Chondrocyte (in vitro differentiated cells): ENCODE data around the gene CTNND2. TPM values are rescaled to one million over a fixed set of nuclear protein-coding genes. Genes with fewer than 3 reads are reported as not detected.

Experiments used
- DNase-seq: peaks from one replicate; pipeline ENCODE4 v3.0.0; 2021; ENCODE audit warnings: mixed read lengths, low spot score
- H3K27ac Mint-ChIP-seq: one replicate; pipeline ENCODE4 v1.8.0; 2021; ENCODE audit warnings: mild to moderate bottlenecking, moderate library complexity, mixed read lengths; ENCODE audit not compliant: unreplicated experiment
- H3K27me3 Mint-ChIP-seq: 2 replicates; pipeline ENCODE4 v1.8.0; 2021; ENCODE audit warnings: low read depth, mixed read lengths
- H3K36me3 Mint-ChIP-seq: 2 replicates; pipeline ENCODE4 v1.8.0; 2021; ENCODE audit warnings: low read depth, mixed read lengths
- H3K4me1 Mint-ChIP-seq: 2 replicates; pipeline ENCODE4 v1.8.0; 2021; ENCODE audit warnings: low read depth, mild to moderate bottlenecking, mixed read lengths
- H3K4me3 Mint-ChIP-seq: one replicate; pipeline ENCODE4 v1.8.0; 2021; ENCODE audit warnings: mild to moderate bottlenecking, moderate library complexity, mixed read lengths; ENCODE audit not compliant: unreplicated experiment
- H3K9me3 Mint-ChIP-seq: 2 replicates; pipeline ENCODE4 v1.8.0; 2021; ENCODE audit warnings: low read depth, mixed read lengths
- CTCF ChIP-seq: fragments of 200-600 bp; sonication (generic); IDR thresholded peaks from 2 replicates; pipeline ENCODE4 v1.5.0; 2021; ENCODE audit warnings: antibody characterized with exemption, mild to moderate bottlenecking, moderate library complexity
- total RNA-seq: library from RNA; stranded (reverse); gene quantifications from 3 replicates; pipeline ENCODE4 v1.2.1, GENCODE V29; 2021

The CTNND2 gene
- total RNA-seq, 1 donor from 2014 or later: 2.1 TPM

GRCh38 chr5:11897781-11898180, 6.5 kb downstream of the CTNND2 start:
- TF ChIP-seq CTCF: no peak
- no peak for DNase-seq
- peaks cover 29% of the 10 kb centered on the region for H3K27me3 Mint-ChIP-seq
- H3K4me3 Mint-ChIP-seq: no peak overlapping the region
- H3K36me3 Mint-ChIP-seq: peaks cover 1% of the 10 kb centered on the region
- H3K27ac Mint-ChIP-seq: no peak overlapping the region
- peaks cover 12% of the 10 kb centered on the region for H3K9me3 Mint-ChIP-seq
- H3K4me1 Mint-ChIP-seq: peaks cover 3% of the 10 kb centered on the region

GRCh38 chr5:11894992-11895391, 9.3 kb downstream of the CTNND2 start:
- Mint-ChIP-seq H3K4me3 (no peak overlapping the region), H3K9me3 (peaks cover 12% of the 10 kb centered on the region), H3K27ac (no peak overlapping the region), H3K36me3 (no peaks in the 10 kb centered on the region), H3K27me3 (peaks cover 9% of the 10 kb centered on the region), H3K4me1 (no peaks in the 10 kb centered on the region)
- DNase-seq: no peak
- no peak for TF ChIP-seq CTCF

- Mint-ChIP-seq H3K4me3 (no peak overlapping the region), H3K27ac (no peak overlapping the region), H3K27me3 (peaks cover 3% of the 10 kb centered on the region), H3K36me3 (no peaks in the 10 kb centered on the region), H3K4me1 (no peaks in the 10 kb centered on the region), H3K9me3 (peaks cover 12% of the 10 kb centered on the region)
- no peak for DNase-seq
- no peak for TF ChIP-seq CTCF
Observed at GRCh38 chr5:11892832-11893231, 11.4 kb downstream of the CTNND2 start.

GRCh38 chr5:11890777-11891176, 13.5 kb downstream of the CTNND2 start:
- TF ChIP-seq CTCF: no peak
- Mint-ChIP-seq H3K4me3 (no peak overlapping the region), H3K27me3 (peaks cover 3% of the 10 kb centered on the region), H3K4me1 (no peaks in the 10 kb centered on the region), H3K9me3 (peaks cover under 1% of the 10 kb centered on the region), H3K27ac (no peak overlapping the region), H3K36me3 (no peaks in the 10 kb centered on the region)
- DNase-seq: no peak

GRCh38 chr5:11888221-11888620, 16.0 kb downstream of the CTNND2 start:
- no peaks in the 10 kb centered on the region for H3K36me3 Mint-ChIP-seq
- H3K4me3 Mint-ChIP-seq: no peak overlapping the region
- TF ChIP-seq CTCF: no peak
- H3K9me3 Mint-ChIP-seq: peaks cover 10% of the 10 kb centered on the region
- no peak overlapping the region for H3K27ac Mint-ChIP-seq
- no peaks in the 10 kb centered on the region for H3K27me3 Mint-ChIP-seq
- no peak for DNase-seq
- H3K4me1 Mint-ChIP-seq: no peaks in the 10 kb centered on the region
